Endothelial cell of umbilical vein (primary cell): ENCODE measurements around the gene ADGRG1. TPM values are rescaled to one million over a fixed set of nuclear protein-coding genes. Genes with fewer than 3 reads are reported as not detected.

ENCODE experiments used
- BruUV-seq: library from RNA; stranded (reverse); fragments of 400-500 nt; replicated peaks from 2 replicates; lab custom pipeline; 2021; lab: Mats Ljungman, UMichigan
- CTCF ChIA-PET: fragments of 300-600, 350-600 bp; sonication (Branson Sonifier 250); formaldehyde crosslinking; loops from one replicate; lab custom pipeline; 2021; ENCODE audit warnings: antibody characterized with exemption, inconsistent platforms; lab: Charles Lee
- POLR2A ChIA-PET: fragments of 300-600, 350-600 bp; sonication (Branson Sonifier 250); formaldehyde crosslinking; loops from one replicate; lab custom pipeline; 2021; ENCODE audit warnings: antibody characterized with exemption, inconsistent platforms; lab: Charles Lee
- DNase-seq: peaks from one replicate; pipeline ENCODE4 v3.0.0-alpha.2; 2011; ENCODE audit warnings: low read depth, low spot score
- FAIRE-seq: peaks from 2 replicates; lab custom pipeline; 2011; peaks lifted over from hg19 to GRCh38; lab: Jason Lieb, UNC
- H2AFZ ChIP-seq: 2 replicates; pipeline ENCODE4 v1.6.0; 2012; ENCODE audit warnings: low read depth, low read length, control low read depth, inconsistent platforms
- H3K27ac ChIP-seq: 2 replicates; pipeline ENCODE4 v1.5.1; 2011; ENCODE audit warnings: low read depth, mild to moderate bottlenecking, control low read depth, low read length, moderate library complexity; ENCODE audit not compliant: insufficient read depth
- H3K27me3 ChIP-seq, 2 experiments: 2 replicates each; pipeline versions ENCODE4 v1.6.0 to v1.6.1; 2011; ENCODE audit warnings: low read length in 2 of 2, mixed read lengths in 1 of 2; ENCODE audit not compliant: control insufficient read depth in 2 of 2, insufficient read depth in 2 of 2
- H3K36me3 ChIP-seq, 2 experiments: 2 replicates in 1 of 2; 3 replicates in 1 of 2; pipeline ENCODE4 v1.5.1; 2011; ENCODE audit warnings: low read length in 2 of 2, mild to moderate bottlenecking in 1 of 2, moderate library complexity in 1 of 2; ENCODE audit not compliant: control insufficient read depth in 2 of 2, insufficient read depth in 2 of 2; ENCODE audit errors: extremely low read depth in 1 of 2
- H3K4me1 ChIP-seq: 3 replicates; pipeline ENCODE4 v1.5.1; 2011; ENCODE audit warnings: mild to moderate bottlenecking, low read length; ENCODE audit not compliant: control insufficient read depth, insufficient read depth; ENCODE audit errors: extremely low read depth
- H3K4me2 ChIP-seq: 2 replicates; pipeline ENCODE4 v1.6.1; 2011; ENCODE audit warnings: low read length, control low read depth, mixed read lengths; ENCODE audit not compliant: insufficient read depth
- H3K4me3 ChIP-seq, 3 experiments: fragments of 200-600 bp in 1 of 3; sonication (generic), shearing (Covaris generic) in 1 of 3; replicated peaks in 1 of 3; 2 replicates each; pipeline ENCODE4 v1.5.1; 2011 to 2016; ENCODE audit warnings: control low read depth in 3 of 3, low read length in 3 of 3, mild to moderate bottlenecking in 2 of 3, inconsistent platforms in 1 of 3, low read depth in 1 of 3, moderate library complexity in 1 of 3; ENCODE audit not compliant: insufficient read depth in 1 of 3
- H3K79me2 ChIP-seq: 2 replicates; pipeline ENCODE4 v1.6.0; 2012; ENCODE audit warnings: low read length, inconsistent platforms; ENCODE audit not compliant: control insufficient read depth, insufficient read depth
- H3K9ac ChIP-seq: replicated peaks from 2 replicates; pipeline ENCODE3; 2011; ENCODE audit warnings: low read length, control low read depth; ENCODE audit not compliant: insufficient read depth; ENCODE audit errors: extremely low read depth
- H3K9me1 ChIP-seq: replicated peaks from 3 replicates; pipeline ENCODE4 v1.6.0; 2011; ENCODE audit warnings: mild to moderate bottlenecking, low read length; ENCODE audit not compliant: control insufficient read depth, insufficient read depth; ENCODE audit errors: extremely low read depth
- H3K9me3 ChIP-seq: replicated peaks from 2 replicates; pipeline ENCODE4 v1.5.1; 2012; ENCODE audit warnings: low read length, inconsistent platforms; ENCODE audit not compliant: control insufficient read depth, insufficient read depth
- H4K20me1 ChIP-seq: replicated peaks from 2 replicates; pipeline ENCODE3; 2011; ENCODE audit warnings: mild to moderate bottlenecking, low read length; ENCODE audit not compliant: control insufficient read depth, insufficient read depth; ENCODE audit errors: extremely low read depth
- EZH2 ChIP-seq: IDR thresholded peaks from 2 replicates; pipeline ENCODE4 v1.6.1; 2012; ENCODE audit warnings: borderline replicate concordance, low read depth, mild to moderate bottlenecking, moderate library complexity, low read length, inconsistent platforms; ENCODE audit not compliant: severe bottlenecking
- FOS ChIP-seq: IDR thresholded peaks from 2 replicates; pipeline ENCODE4 v1.6.1; 2011; ENCODE audit warnings: mild to moderate bottlenecking, low read length, moderate library complexity, borderline replicate concordance; ENCODE audit not compliant: insufficient read depth
- GATA2 ChIP-seq: IDR thresholded peaks from 2 replicates; pipeline ENCODE4 v1.7.0; 2011; ENCODE audit warnings: low read depth, mild to moderate bottlenecking, moderate library complexity, mixed read lengths, low read length; ENCODE audit not compliant: insufficient read length, insufficient read depth
- JUN ChIP-seq: IDR thresholded peaks from 2 replicates; pipeline ENCODE4 v1.6.1; 2011; ENCODE audit warnings: borderline replicate concordance, low read depth; ENCODE audit not compliant: insufficient read length, insufficient read depth
- MYC ChIP-seq: IDR thresholded peaks from one replicate; pipeline ENCODE4 v1.6.1; 2011; ENCODE audit warnings: mild to moderate bottlenecking, low read depth, low read length
- POLR2A ChIP-seq: IDR thresholded peaks from 2 replicates; pipeline ENCODE4 v1.6.1; 2012; ENCODE audit warnings: low read depth, mild to moderate bottlenecking, control low read depth, low read length
- POLR2AphosphoS5 ChIP-seq: IDR thresholded peaks from 2 replicates; pipeline ENCODE4 v1.6.1; 2012; ENCODE audit warnings: low read depth, mild to moderate bottlenecking, control low read depth, low read length, moderate library complexity; ENCODE audit not compliant: insufficient read depth
- dilution Hi-C: fragments of 300-500 bp; cut with MboI; formaldehyde crosslinking; loops from one replicate; pipeline ENCODE4 v1.15.0; 2019; ENCODE audit warnings: low sequenced_read_pairs; ENCODE audit not compliant: extremely low pct_ligation_motif_present
- intact Hi-C: fragments of 100-400 bp; cut with micrococcal nuclease; formaldehyde crosslinking; loops from one replicate; pipeline ENCODE4 v1.10.0; 2022
- polyA plus RNA-seq, 4 experiments: library from polyadenylated mRNA; depleted of rRNA in 3 of 4; stranded (reverse) in 3 of 4; unstranded in 1 of 4; fragments of >200 nt; gene quantifications; 2 replicates each; pipeline versions ENCODE4 v1.2.1 to v1.2.3, GENCODE V29; 2011 to 2012; ENCODE audit warnings: missing spikeins in 1 of 4
- total RNA-seq: library from RNA; stranded (reverse); gene quantifications from 2 replicates; pipeline ENCODE4 v1.2.3, GENCODE V29; 2021
- TF ChIP-seq, protein P1 (sequence below), 2 donors: IDR thresholded peaks; 1 replicate in 1 of 2; 2 replicates in 1 of 2; pipeline ENCODE4 v1.5.1; 2011; ENCODE audit warnings: low read length in 2 of 2, mild to moderate bottlenecking in 2 of 2, moderate library complexity in 2 of 2, control low read depth in 1 of 2, inconsistent platforms in 1 of 2, low read depth in 1 of 2; ENCODE audit not compliant: insufficient read depth in 1 of 2; ENCODE audit errors: extremely low read depth in 1 of 2
- TF ChIP-seq, protein P2 (sequence below): IDR thresholded peaks from 2 replicates; pipeline ENCODE4 v1.6.1; 2011; ENCODE audit not compliant: insufficient read depth, insufficient read length

Gene ADGRG1
- total and polyA plus RNA-seq, 2 donors (not counting 3 experiments of a cell fraction or from before 2014, with no cell fraction given), result 45.6 to 92.5 TPM

DNA sequence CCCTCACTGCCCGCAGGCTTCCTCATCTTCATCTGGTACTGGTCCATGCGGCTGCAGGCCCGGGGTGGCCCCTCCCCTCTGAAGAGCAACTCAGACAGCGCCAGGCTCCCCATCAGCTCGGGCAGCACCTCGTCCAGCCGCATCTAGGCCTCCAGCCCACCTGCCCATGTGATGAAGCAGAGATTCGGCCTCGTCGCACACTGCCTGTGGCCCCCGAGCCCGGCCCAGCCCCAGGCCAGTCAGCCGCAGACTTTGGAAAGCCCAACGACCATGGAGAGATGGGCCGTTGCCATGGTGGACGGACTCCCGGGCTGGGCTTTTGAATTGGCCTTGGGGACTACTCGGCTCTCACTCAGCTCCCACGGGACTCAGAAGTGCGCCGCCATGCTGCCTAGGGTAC, 35.0 kb downstream of the ADGRG1 start:
- no peaks in the 10 kb centered on the region for H3K79me2 ChIP-seq
- H3K27ac ChIP-seq, result no peak overlapping the region
- TF ChIP-seq POLR2A (no peak), JUN (no peak), FOS (no peak), GATA2 (no peak), POLR2AphosphoS5 (no peak), MYC (no peak), EZH2 (no peak)
- TF ChIP-seq, protein P1, sequence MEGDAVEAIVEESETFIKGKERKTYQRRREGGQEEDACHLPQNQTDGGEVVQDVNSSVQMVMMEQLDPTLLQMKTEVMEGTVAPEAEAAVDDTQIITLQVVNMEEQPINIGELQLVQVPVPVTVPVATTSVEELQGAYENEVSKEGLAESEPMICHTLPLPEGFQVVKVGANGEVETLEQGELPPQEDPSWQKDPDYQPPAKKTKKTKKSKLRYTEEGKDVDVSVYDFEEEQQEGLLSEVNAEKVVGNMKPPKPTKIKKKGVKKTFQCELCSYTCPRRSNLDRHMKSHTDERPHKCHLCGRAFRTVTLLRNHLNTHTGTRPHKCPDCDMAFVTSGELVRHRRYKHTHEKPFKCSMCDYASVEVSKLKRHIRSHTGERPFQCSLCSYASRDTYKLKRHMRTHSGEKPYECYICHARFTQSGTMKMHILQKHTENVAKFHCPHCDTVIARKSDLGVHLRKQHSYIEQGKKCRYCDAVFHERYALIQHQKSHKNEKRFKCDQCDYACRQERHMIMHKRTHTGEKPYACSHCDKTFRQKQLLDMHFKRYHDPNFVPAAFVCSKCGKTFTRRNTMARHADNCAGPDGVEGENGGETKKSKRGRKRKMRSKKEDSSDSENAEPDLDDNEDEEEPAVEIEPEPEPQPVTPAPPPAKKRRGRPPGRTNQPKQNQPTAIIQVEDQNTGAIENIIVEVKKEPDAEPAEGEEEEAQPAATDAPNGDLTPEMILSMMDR (IDR thresholded peaks at IDR 0.05; ENCODE audit: extremely low read depth in 1 of 2, insufficient read depth in 1 of 2, low read depth in 1 of 2, low read length in 2 of 2), result no peak
- TF ChIP-seq, protein P2, sequence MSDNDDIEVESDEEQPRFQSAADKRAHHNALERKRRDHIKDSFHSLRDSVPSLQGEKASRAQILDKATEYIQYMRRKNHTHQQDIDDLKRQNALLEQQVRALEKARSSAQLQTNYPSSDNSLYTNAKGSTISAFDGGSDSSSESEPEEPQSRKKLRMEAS, result no peak
- intact Hi-C loops, result no loop called here
- POLR2A ChIA-PET, result no interaction called here
- no peaks in the 10 kb centered on the region for H3K9me1 ChIP-seq
- no peaks in the 10 kb centered on the region for H3K9me3 ChIP-seq
- BruUV-seq, result no TSS peak
- no peak overlapping the region for H3K9ac ChIP-seq
- no peak overlapping the region for H3K4me3 ChIP-seq
- no peaks in the 10 kb centered on the region for H4K20me1 ChIP-seq
- no peak for DNase-seq
- CTCF ChIA-PET, result no interaction called here
- H3K36me3 ChIP-seq, result peaks cover 2 to 3% of the 10 kb centered on the region in 2 experiments
- no peak for FAIRE-seq
- dilution Hi-C loops, result no loop called here
- no peaks in the 10 kb centered on the region for H3K4me1 ChIP-seq
- no peak overlapping the region for H2AFZ ChIP-seq
- H3K4me2 ChIP-seq, result no peak overlapping the region
- no peaks in the 10 kb centered on the region for H3K27me3 ChIP-seq
